Lung (tissue), 12 donors: ENCODE results near the gene ANTXR2. TPM values are rescaled to one million over a fixed set of nuclear protein-coding genes. Genes with fewer than 3 reads are reported as not detected.
A peak's percentile ranks its signal among the peaks of the same experiment; 100 is the strongest.

Experiments used
- ATAC-seq: fragments of 200-7000 bp; cut with Tn5 transposase; one replicate; pipeline ENCODE4 v1.9.1; 2020; ENCODE audit warnings: moderate number of reproducible peaks; ENCODE audit not compliant: insufficient read depth, low FRiP score
- DNase-seq, 3 donors: peaks; one replicate each; pipeline ENCODE4 v3.0.0-alpha.2; 2013 to 2017
- H3K27ac ChIP-seq, 2 donors: one replicate each; pipeline ENCODE4 v1.5.1; 2013; ENCODE audit warnings: mild to moderate bottlenecking in 2 of 2, moderate library complexity in 2 of 2, control low read depth in 1 of 2, inconsistent platforms in 1 of 2, low read depth in 1 of 2, low read length in 1 of 2
- H3K27me3 ChIP-seq, 3 donors: one replicate each; pipeline ENCODE4 v1.5.1; 2013; ENCODE audit warnings: low read length in 2 of 3; ENCODE audit not compliant: control insufficient read depth in 3 of 3, insufficient read depth in 3 of 3
- H3K36me3 ChIP-seq, 4 donors: one replicate each; pipeline ENCODE4 v1.5.1; 2013; ENCODE audit warnings: low read length in 4 of 4, mild to moderate bottlenecking in 1 of 4, moderate library complexity in 1 of 4; ENCODE audit not compliant: control insufficient read depth in 4 of 4, insufficient read depth in 4 of 4
- H3K4me1 ChIP-seq, 5 donors: one replicate each; pipeline ENCODE4 v1.5.1; 2013; ENCODE audit warnings: low read length in 5 of 5, mild to moderate bottlenecking in 2 of 5, moderate library complexity in 1 of 5; ENCODE audit not compliant: control insufficient read depth in 5 of 5, insufficient read depth in 5 of 5
- H3K4me3 ChIP-seq: one replicate; pipeline ENCODE4 v1.5.1; 2013; ENCODE audit warnings: mild to moderate bottlenecking, control low read depth, moderate library complexity
- H3K9ac ChIP-seq, 2 donors: one replicate each; pipeline ENCODE4 v1.5.1; 2013; ENCODE audit warnings: low read length in 2 of 2, control low read depth in 1 of 2; ENCODE audit not compliant: insufficient read depth in 1 of 2
- H3K9me3 ChIP-seq, 4 donors: one replicate each; pipeline ENCODE4 v1.5.1; 2013; ENCODE audit warnings: low read length in 3 of 4, mild to moderate bottlenecking in 1 of 4, moderate library complexity in 1 of 4; ENCODE audit not compliant: control insufficient read depth in 4 of 4, insufficient read depth in 3 of 4
- CTCF ChIP-seq: IDR thresholded peaks from 2 replicates; pipeline ENCODE4 v1.5.1; 2012; ENCODE audit warnings: mild to moderate bottlenecking; ENCODE audit errors: control extremely low read depth, extremely low read depth
- WGBS, 2 donors: extraction: QIAGEN DNeasy Blood & Tissue Kit; methylation state at CpG; one replicate each; pipeline ENCODE4 v1.1.7; 2013; 5-methylcytosine and 5-hydroxymethylcytosine counted together
- polyA plus RNA-seq, 2 donors: library from polyadenylated mRNA; stranded (reverse); fragments of 200-250 nt; gene quantifications; one replicate each; pipeline ENCODE4 v1.2.1, GENCODE V29; 2013
- total RNA-seq, 2 donors: library from RNA; depleted of rRNA in 1 of 2; stranded (reverse); fragments of >200 nt in 1 of 2; gene quantifications; one replicate each; pipeline ENCODE4 v1.2.1, GENCODE V29; 2014 to 2021
- donor health status: control.
- donor health status: control.
- donor health status: Bipolar disorder and iron deficiency.
- donor health status: healthy.
- donor health status: DM: yes; HTN: yes; CAD: no.

The ANTXR2 gene
- total and polyA plus RNA-seq, 4 donors, result 4.8 to 47.2 (median 28.6) TPM

DNA sequence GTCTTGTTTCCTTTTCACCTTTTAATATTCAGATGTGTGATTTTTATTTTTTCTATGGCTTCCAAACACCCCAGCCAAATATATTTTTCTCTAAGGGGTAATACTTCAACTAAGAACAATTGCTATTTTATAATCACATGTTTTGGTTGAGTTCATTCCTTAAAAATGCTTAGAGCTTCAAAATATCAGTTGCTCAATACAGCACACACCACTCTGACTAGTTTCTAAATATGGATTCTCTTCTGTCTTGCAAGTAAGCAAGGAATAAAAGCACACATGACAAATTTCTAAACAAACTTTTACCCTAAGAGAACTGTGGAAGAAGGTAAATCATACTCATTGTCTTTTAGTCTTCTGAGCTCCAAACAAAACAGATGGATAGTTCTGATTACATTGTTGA is 27.2 kb downstream of the ANTXR2 start:
- Histone ChIP-seq H3K27me3 (no peaks in the 10 kb centered on the region), H3K4me1 (peaks cover 0 to 18% (median 4%) of the 10 kb centered on the region in 5 donors), H3K9me3 (no peaks in the 10 kb centered on the region), H3K9ac (no peak overlapping the region), H3K4me3 (no peak overlapping the region), H3K36me3 (peaks cover 0 to 8% (median 3%) of the 10 kb centered on the region in 4 donors), H3K27ac (no peak overlapping the region)
- ATAC-seq, result no peak
- no peak for TF ChIP-seq CTCF
- DNase-seq, result peak in 2 of 3 donors; percentile 25 to 56

DNA sequence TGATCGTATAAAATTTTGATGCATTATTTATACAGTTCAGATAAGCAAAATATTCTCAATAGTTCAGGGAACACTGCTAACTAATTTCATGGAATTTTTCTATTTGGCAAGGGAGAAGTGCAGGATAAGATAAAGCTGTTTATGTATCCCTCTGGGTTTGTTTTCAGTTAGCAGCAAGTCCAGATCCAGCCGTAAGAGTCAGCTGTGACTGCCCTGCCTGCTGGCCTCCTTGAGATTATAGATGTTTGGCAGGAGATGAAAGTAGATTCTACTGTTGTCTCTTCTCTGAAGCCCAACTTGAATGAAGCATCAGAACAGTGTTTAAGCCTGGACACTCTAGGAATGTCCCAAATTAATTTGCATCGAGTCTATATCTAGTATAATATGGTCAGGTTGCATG is 29.5 kb downstream of the ANTXR2 start:
- Histone ChIP-seq H3K4me1 (peaks cover 0 to 12% (median 4%) of the 10 kb centered on the region in 5 donors), H3K36me3 (peaks cover 0 to 11% (median 3%) of the 10 kb centered on the region in 4 donors), H3K9ac (no peak overlapping the region), H3K27me3 (no peaks in the 10 kb centered on the region), H3K4me3 (no peak overlapping the region), H3K27ac (peak overlapping the region in 1 of 2 donors; percentile 40), H3K9me3 (no peaks in the 10 kb centered on the region)
- TF ChIP-seq CTCF, result no peak
- 59 to 75% methylated on average over 3 of the region's 3 CpGs for WGBS, 2 donors
- peak; percentile 57 to 86 (median 79) for DNase-seq
- ATAC-seq, result no peak

DNA sequence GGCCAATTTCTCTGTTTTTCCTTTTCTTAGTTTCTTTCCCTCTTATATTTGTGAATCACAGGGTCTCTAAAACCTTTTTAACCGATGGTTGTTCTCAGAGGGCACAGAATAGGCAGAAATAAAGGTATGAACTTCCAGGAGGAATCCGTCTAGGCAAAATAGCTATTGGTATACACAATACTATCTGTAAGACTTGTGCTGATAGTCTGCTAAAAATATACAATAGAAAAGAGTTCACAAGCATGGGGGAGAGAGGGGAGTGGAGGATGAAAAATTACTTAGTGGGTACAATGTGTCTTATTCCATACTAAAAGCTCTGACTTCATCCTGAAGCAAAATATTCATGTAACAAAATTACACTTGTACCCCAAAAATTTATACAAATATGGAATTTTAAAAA is 30.2 kb downstream of the ANTXR2 start:
- DNase-seq, result no peak
- peaks cover 0 to 15% (median 4%) of the 10 kb centered on the region in 5 donors for H3K4me1 ChIP-seq
- H3K9ac ChIP-seq, result no peak overlapping the region
- H3K4me3 ChIP-seq, result no peak overlapping the region
- H3K9me3 ChIP-seq, result no peaks in the 10 kb centered on the region
- no peak for ATAC-seq
- H3K27ac ChIP-seq, result peak overlapping the region in 1 of 2 donors; percentile 9
- peaks cover 0 to 11% (median 3%) of the 10 kb centered on the region in 4 donors for H3K36me3 ChIP-seq
- no peak for TF ChIP-seq CTCF
- no peaks in the 10 kb centered on the region for H3K27me3 ChIP-seq
- 91% methylated on average over 2 of the region's 2 CpGs for WGBS, 2 donors

GRCh38 chr4:80037864-80038263 is 35.2 kb downstream of the ANTXR2 start:
- no peak for DNase-seq

More at GRCh38 chr4:80037864-80038263, 35.2 kb downstream of the ANTXR2 start:
- H3K9me3 ChIP-seq, result no peaks in the 10 kb centered on the region
- WGBS, 2 donors, result 86 to 94% methylated on average over 1 of the region's 1 CpG
- no peak overlapping the region for H3K9ac ChIP-seq
- peaks cover 0 to 15% (median 4%) of the 10 kb centered on the region in 5 donors for H3K4me1 ChIP-seq
- H3K4me3 ChIP-seq, result no peak overlapping the region
- peaks cover 0 to 9% (median 3%) of the 10 kb centered on the region in 4 donors for H3K36me3 ChIP-seq
- no peak for TF ChIP-seq CTCF
- no peaks in the 10 kb centered on the region for H3K27me3 ChIP-seq
- ATAC-seq, result no peak
- no peak overlapping the region for H3K27ac ChIP-seq
